ENCODE data around the gene ZNF532.
"Not testable (repeated sequence)": the region's sequence is repeated elsewhere in the genome, so short reads cannot be mapped to it uniquely, and the experiment has no call there.

Gene ZNF532

DNA sequence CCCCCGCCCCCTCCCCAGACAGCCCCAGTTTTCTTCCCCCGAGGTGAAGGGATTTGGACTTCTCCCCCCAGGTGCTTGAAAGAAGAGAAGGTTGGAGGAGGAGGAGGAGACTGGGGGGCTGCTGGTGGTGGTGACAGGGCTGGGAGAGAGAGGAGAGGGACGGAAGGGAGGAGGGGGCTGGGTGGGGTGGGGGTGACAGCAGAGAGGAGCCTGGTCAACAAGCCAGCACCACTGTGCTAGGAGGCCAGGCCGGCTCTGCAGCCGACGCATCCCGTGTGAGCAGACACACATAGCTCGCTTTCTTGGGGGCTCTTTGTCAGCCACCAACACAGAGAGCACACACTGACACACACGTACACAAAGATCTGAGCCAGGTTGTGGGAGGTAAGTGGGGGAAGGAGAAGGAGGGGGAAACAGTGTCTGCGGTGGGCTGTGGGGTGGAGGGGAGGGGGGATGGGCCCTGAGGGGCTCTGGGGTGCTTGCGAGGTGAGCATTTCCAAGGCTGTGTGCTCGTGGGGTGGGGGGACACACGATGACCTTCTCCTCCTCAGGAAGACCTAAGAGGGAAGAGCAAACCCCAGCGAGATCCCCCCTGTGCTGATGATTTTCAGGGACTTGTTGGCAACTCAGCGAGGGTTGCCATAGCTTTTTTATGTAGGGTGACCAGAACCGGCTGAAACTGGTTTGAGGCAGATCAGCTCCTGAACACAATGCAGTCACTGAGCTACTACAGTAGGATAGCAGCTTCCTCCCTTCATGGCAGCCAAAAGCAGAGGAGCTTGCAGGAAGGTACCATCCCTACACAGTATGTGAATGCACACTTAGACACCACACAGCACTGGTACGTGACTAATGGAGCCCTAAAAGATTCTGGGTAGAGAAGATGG is at the start of gene ZNF532:
Gene ZNF532 (plus strand): TSS at position 732 of the 887 bp plus-strand sequence. CDS start 53,411 bp downstream, outside the sequence.
- no peak for DNase-seq

- DNase-seq = no peak
Measured at GRCh38 chr18:58819051-58819450, 45.6 kb upstream of the ZNF532 start.

GRCh38 chr18:58820251-58820650 is 44.4 kb upstream of the ZNF532 start:
- no peak for DNase-seq

DNA sequence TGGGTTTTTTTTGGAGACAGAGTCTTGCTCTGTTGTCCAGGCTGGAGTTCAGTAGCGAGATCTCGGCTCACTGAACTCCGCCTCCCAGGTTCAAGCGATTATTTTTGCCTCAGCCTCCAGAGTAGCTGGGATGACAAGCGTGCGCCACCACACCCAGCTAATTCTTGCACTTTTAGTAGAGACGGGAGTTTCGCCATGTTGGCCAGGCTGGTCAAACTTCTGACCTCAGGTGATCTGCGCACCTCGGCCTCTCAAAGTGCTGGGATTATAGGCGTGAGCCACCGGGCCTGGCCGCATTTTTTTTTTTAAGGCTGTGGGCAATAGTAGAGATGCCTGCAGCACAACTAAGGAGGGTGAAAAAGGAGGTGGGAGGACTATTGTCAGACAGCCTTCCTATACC is 41.7 kb upstream of the ZNF532 start:
- DNase-seq = no peak

DNA sequence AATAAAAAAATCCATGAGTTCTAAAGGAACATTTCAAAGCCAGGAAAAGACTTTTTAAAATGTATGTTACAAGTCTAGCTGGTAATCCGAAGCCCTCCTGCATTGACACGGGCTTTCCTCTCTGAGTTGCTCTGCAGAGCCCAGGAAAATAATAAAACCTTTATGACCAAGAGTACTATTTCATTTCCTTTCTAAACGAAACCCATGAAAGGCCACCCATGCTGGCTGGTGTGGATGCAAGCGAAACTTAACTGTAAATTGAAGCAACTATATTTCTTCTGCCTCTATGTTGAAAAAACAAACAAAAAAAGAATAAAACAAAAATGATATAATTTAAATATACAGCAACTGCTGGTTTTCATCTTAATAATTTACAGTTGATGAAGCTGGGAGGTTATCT is 41.3 kb upstream of the ZNF532 start:
- DNase-seq = no peak

DNA sequence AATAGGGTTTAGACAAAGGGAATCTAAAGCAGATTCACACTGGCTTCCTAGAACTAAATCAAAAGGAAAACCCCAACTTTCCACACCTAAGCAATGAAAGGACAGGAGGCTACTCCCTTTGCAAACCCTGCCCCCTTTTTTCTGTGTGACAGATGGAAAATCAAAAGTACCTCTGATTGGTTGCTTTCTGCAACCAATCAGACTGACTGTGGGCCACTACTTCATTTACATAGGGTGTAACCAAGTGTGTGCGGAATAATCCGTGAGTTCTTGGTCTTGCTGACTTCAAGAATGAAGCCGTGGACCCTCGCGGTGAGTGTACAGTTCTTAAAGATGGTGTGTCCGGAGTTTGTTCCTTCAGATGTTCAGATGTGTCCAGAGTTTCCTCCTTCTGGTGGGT is 37.8 kb upstream of the ZNF532 start:
- DNase-seq = not testable (repeated sequence)

DNA sequence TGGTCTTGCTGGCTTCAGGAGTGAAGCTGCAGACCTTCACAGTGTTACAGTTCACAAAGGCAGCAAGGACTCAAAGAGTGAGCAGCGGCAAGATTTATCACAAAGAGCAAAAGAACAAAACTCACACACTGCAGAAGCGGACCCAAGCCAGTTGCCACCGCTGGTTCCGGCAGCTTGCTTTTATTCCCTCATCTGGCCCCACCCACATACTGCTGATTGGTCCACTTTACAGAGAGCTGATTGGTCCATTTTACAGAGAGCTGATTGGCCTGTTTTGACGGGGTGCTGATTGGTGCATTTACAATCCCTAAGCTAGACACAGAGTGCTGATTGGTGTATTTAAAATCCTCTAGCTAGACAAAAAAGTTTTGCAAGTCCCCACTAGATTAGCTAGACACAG is 37.2 kb upstream of the ZNF532 start:
- no peak for DNase-seq

DNA sequence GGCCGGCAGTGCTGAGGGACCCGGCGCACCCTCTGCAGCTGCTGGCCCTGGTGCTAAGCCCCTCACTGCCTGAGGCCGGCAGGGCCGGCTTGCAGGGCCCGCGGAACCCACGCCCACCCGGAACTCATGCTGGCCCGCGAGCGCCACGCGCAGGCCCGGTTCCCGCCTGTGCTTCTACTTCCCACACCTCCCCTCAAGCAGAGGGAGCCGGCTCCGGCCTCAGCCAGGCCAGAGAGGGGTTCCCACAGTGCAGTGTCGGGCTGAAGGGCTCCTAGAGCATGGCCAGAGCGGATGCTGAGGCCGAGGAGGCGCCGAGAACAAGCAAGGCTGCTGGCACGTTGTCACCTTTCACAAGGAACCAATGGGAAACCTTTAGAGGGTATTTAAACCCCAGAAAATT is 36.8 kb upstream of the ZNF532 start:
- no peak for DNase-seq

DNA sequence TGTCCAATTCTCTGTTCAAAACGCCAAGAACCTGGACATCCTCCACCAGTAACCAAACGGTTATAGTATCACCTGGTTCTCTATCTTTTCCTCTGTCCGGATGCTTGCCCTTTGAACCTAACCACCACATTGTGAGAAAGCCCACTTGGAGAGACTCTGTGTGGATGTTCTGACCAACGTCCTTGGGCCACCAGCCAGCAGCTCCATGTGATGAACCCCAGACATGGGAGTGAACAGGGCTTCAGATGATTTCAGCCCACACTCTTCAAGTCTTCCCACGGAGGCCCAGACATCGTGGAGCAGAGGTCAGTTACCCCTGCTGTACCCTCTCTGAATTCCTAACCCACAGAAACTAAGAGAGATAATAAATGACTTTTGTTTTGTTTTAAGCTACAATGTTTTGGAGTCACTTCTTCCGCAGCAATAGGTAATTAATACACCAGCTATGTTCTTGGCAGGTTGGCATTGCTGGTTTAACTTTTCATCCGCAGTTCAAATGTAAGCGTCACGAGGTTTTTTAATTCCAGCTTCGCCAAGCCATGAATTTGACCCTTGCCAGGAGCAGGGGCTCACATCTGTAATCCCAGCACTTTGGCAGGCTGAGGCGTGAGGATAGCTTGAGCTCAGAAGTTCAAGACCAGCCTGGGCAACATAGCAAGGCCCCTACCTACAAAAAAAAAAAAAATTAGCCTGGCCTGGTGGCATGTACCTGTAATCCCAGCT is 36.1 kb upstream of the ZNF532 start:
- DNase-seq = no peak

DNA sequence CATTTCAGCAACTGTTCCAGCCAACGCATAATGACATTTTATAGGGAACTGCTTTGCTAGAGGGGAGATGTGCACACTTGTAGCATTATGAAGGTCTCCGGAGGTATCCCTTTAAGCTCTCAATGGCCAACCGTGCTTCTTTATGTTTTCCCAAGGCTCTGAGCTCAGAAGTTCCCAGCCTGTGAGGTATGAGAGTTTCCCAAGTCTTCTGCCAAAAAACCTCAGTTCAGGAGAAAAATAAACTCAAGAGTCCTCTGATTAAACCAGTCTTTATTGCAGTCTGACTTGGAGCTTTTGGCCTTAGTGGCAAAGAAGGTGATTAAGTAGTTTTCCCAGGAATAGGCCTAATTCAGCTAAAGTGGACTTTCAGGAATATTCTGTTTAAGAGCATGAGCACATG is 35.4 kb upstream of the ZNF532 start:
- DNase-seq = no peak

GRCh38 chr18:58829886-58830285 is 34.8 kb upstream of the ZNF532 start:
- DNase-seq = not testable (repeated sequence)

- no peak for DNase-seq
Measured at GRCh38 chr18:58831606-58832005, 33.1 kb upstream of the ZNF532 start.

GRCh38 chr18:58838165-58838860 is 26.4 kb upstream of the ZNF532 start:
- DNase-seq = no peak

DNA sequence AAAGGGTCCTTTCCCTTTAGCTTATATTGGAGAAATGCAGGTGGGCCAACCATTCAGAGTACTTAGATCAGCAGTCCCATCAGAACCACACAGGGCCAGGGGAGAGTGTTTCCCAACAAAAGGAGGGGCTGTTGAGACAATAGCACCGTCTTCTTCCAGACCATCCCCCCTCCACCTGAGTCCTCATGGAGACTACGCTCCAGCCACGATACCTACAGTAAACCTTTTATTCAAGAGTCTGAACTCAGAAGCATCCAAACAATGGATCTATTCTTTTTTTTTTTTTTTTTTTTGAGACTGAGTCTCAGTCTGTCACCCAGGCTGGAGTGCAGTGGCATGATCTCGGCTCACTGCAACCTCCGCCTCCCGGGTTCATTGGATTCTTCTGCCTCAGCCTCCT is 25.7 kb upstream of the ZNF532 start:
- no peak for DNase-seq

DNA sequence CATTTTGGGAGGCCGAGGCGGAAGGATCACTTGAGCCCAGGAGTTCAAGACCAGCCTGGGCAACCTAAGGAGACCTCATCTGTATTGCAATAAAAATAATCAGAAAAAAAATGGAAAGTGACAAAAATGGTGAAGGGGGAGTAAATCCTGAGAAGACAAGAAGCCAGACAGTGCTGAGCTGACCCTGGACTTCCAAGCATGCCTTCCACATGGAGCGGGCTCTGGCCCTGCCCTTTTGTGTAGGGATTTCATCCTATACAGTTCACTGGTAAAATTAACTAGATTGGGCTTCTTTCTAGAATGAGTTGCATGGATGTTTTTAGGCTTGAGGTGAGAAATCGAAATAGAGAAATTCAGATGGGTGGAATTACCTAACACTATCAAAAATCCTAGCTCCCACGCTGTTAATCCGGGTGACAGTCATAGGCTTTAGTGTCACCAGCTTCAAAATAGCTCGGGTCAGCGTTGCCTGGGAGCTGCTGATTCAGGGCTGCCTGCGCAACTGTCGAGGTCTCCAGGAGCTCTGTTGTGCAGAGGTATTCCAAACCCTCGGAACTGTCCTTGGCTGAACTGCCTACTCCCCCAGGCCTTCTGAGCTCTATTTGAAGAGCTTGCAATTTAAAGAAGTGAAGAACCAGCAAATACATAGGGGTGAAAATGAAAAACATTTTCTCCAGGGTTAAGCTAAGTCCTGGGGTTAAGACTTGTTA is 21.5 kb upstream of the ZNF532 start:
- DNase-seq = no peak

DNA sequence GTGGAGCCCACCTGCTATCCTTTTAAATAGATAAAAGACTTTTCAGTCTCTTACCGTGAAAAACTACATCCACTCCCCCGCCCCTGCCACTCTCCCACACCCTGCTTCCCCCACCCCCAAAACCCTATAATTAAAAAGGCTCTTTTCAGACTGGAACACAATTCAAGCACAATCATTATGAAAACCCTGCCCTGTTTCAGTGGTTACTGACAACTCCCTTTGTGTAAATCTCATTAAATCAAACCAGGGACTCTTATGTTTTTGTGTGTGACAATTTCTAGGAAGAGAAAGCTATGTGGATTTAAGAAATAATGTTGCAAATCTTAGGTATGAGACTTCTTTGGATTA is 21.0 kb upstream of the ZNF532 start:
- DNase-seq = no peak

GRCh38 chr18:58844871-58845270 is 19.8 kb upstream of the ZNF532 start:
- no peak for DNase-seq

DNA sequence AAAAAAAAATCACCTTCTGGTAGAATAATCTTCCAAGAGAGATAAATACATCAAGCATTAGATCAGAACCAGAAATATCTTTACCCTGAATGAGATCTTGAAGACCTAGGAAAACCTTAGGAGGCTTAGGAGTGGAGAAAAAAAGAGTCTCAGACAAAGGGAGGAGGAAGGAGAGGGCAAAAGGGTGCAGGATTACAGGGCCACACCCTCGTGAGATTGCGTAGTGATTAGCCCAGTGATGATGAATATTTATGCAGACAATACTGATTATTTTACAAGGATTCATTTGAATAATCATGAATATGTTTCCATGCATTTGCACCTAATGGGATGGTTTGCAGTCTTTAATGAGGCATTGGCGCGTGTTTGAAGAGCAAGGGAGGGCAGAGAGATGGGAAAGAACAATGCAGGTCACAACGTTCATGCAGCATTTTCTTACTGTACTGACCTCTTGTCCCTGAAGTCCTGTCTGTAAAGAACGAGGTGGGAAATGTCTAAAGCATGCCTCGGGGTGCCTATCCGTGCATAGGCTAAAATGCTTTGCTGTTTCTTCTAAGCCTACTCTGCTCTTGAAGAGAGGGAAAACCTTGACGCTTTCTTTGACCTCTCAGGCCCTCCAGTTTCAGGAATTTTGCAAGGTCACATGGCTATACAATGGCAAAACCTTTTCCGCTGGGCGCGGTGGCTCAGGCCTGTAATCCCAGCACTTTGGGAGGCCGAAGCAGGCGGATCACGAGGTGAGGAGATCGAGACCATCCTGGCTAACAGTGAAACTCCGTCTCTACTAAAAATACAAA is 18.6 kb upstream of the ZNF532 start:
- DNase-seq = no peak

- DNase-seq = no peak
Measured at GRCh38 chr18:58847383-58848071, 17.1 kb upstream of the ZNF532 start.

DNA sequence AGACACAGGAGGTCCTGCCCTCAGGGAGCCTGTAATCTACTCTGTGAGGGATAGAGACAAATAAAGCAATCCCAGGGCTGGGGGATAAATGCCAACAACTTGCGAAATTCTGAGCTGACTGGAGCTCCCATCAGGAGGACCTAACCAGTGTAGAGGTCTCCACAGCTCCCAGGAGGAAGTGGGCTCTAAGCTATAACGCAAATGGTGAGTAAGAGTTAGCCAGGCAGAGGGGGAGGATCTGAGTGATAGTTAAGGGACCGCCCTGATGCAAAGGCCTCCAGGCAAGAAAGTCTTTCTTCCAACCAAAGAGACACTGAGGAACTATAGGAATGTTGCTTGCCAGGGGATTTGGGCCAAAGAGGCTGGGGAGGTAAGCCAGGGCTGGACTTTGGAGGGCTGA is 16.0 kb upstream of the ZNF532 start:
- no peak for DNase-seq

- no peak for DNase-seq
Measured at GRCh38 chr18:58850786-58851469, 13.7 kb upstream of the ZNF532 start.

Measured in activated CD4-positive, alpha-beta T cell treated with anti-CD3 and anti-CD28 coated beads for 1 hour (primary cell).